ENCODE data around the gene AHRR. TPM values are rescaled to one million over a fixed set of nuclear protein-coding genes. Genes with fewer than 3 reads are reported as not detected.
A peak's percentile ranks its signal among the peaks of the same experiment; 100 is the strongest.

The AHRR gene
- total and polyA plus RNA-seq, 10 of the 15 experiments (the other 5 are each of a cell fraction or from before 2014, with no cell fraction given): 0.90 to 35.2 (median 19.2) TPM

GRCh38 chr5:373710-374602, 52.4 kb downstream of the AHRR start (continued):
- TF ChIP-seq USF2 (IDR thresholded peaks at IDR 0.05; ENCODE audit: borderline replicate concordance, low read depth, low read length) (no peak), RAD21 (IDR thresholded peaks at IDR 0.05; ENCODE audit: insufficient read depth, low read depth, low read length) (peak; percentile 25; the same call in 1 of the 2 replicates), TCF3 (IDR thresholded peaks at IDR 0.05; ENCODE audit: borderline replicate concordance, insufficient read depth, low read depth, low read length) (peak; percentile 99), STAT3 (IDR thresholded peaks at IDR 0.05; ENCODE audit: low read depth, low read length) (no peak), BCL11A (IDR thresholded peaks at IDR 0.05; ENCODE audit: low read depth, low read length) (peak; percentile 96), GATAD2B (conservative IDR thresholded peaks at IDR 0.05; ENCODE audit: low read depth) (peak; percentile 99), BMI1 (IDR thresholded peaks at IDR 0.05; ENCODE audit: borderline replicate concordance) (no peak), SREBF1 (IDR thresholded peaks at IDR 0.05; ENCODE audit: low read length) (no peak), ATF2 (IDR thresholded peaks at IDR 0.05; ENCODE audit: low read length) (no peak), MYB (IDR thresholded peaks at IDR 0.05; ENCODE audit: borderline replicate concordance, low read depth, low read length) (0 out of 2 replicates have a peak, but pooled peaks have one; percentile 36), ZBTB40 (IDR thresholded peaks at IDR 0.05; ENCODE audit: borderline replicate concordance) (no peak), ETV6 (conservative IDR thresholded peaks at IDR 0.05 in 1 of 2, IDR thresholded peaks at IDR 0.05 in 1 of 2; ENCODE audit: borderline replicate concordance in 1 of 2, low read depth in 1 of 2) (peak in 1 of 2 experiments; percentile 40; a peak in 1 of 4 replicates), ZNF24 (IDR thresholded peaks at IDR 0.05) (0 out of 2 replicates have a peak, but pooled peaks have one; percentile 65), NR2F1 (conservative IDR thresholded peaks at IDR 0.05) (peak; percentile 83), NR2C2 (IDR thresholded peaks at IDR 0.05; ENCODE audit: borderline replicate concordance, control insufficient read depth, insufficient read length, low read depth) (no peak), DPF2 (IDR thresholded peaks at IDR 0.05) (peak; percentile 98), SREBF2 (IDR thresholded peaks at IDR 0.05; ENCODE audit: low read length) (no peak), BCLAF1 (IDR thresholded peaks at IDR 0.05) (no peak)

All from GM12878 (cell line).